GM19455 (cell line): Measurements from ENCODE around the gene CLCN4.

Source experiments
- ATAC-seq: cut with Tn5 transposase; IDR thresholded peaks from one replicate; pipeline ENCODE4 v1.9.1; 2021; ENCODE audit not compliant: unreplicated experiment

Gene CLCN4

DNA sequence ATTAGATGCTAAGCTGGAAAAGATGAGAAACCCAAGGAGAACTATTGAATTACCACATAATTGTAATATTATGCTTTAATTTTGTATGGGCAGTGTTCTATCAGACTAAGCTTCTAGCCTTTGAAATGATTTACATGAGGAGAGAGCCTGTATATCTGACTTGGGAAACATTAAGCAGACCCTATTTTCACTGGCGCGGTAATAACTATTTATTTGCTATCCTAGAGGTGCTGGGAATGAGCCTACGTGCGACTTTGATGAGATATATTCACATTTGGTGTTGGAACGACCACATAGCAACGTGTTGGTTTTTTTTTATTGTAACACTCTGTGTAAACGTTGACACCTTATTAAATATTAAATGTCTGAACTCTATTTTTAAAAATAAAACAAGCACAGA is 80.5 kb downstream of the CLCN4 start:
- no peak for ATAC-seq

DNA sequence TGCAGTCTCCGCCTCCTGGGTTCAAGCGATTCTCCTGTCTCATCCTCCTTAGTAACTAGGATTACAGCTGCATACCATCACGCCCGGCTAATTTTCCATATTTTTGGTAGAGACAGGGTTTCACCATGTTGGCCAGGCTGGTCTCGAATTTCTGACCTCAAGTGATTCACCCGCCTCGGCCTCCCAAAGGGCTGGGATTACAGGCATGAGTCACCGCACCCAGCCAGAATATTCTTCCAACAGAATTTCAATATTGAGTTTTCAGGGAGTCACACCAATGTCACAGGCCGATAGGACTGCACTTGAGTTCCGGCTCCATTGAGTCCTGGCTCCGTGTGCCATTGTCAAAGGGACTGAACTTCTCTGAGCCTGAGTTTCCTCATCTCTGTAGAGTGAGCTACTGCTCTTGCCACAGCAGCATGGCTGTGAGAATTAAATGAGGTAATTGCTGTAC is 82.9 kb downstream of the CLCN4 start:
- no peak for ATAC-seq

GRCh38 chrX:10240918-10241317 is 84.1 kb downstream of the CLCN4 start:
- no peak for ATAC-seq

- ATAC-seq: no peak
Measured at GRCh38 chrX:10242026-10242425, 85.3 kb downstream of the CLCN4 start.

DNA sequence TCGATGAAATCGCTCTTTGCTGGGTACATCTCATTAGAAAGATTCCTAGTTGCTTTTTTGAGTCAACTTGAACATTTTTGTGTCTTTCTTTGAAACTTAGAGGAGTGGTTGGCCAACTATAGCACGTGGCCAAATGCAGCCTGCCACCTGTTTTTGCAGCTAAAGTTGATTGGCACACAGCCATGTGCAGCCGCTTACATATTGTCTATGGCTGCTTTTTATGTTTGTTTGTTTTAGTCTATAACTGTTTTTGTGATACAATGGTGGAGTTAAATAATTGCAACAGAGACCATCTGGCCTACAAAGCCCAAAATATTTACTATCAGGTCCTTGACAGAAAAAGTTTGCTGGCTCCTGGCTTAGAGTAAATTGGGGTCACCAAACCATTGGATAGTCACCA is 86.3 kb downstream of the CLCN4 start:
- ATAC-seq: no peak

GRCh38 chrX:10244915-10245622 is 88.3 kb downstream of the CLCN4 start:
- ATAC-seq: no peak

GRCh38 chrX:10245886-10246285 is 89.1 kb downstream of the CLCN4 start:
- ATAC-seq: no peak

GRCh38 chrX:10246297-10246696 is 89.5 kb downstream of the CLCN4 start:
- no peak for ATAC-seq

DNA sequence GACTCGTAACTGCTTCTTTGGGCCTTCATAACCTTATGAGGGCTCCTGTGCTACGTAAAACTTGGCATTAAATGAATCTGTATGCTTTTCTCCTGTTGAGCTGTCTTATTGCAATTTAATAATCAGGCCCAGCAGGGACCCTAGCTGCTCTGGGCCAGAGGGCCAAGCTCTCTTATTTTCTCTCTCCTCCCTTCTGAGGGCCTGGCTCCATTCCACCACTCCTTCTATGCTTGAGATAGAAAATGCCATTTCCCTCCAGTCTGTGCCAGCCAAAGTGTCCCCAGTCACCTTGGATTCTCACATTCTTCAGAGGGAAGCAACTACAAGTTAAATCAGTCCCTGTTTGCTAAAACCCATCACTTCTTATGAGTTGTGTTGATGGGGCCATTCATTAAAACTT is 90.1 kb downstream of the CLCN4 start:
- no peak for ATAC-seq

DNA sequence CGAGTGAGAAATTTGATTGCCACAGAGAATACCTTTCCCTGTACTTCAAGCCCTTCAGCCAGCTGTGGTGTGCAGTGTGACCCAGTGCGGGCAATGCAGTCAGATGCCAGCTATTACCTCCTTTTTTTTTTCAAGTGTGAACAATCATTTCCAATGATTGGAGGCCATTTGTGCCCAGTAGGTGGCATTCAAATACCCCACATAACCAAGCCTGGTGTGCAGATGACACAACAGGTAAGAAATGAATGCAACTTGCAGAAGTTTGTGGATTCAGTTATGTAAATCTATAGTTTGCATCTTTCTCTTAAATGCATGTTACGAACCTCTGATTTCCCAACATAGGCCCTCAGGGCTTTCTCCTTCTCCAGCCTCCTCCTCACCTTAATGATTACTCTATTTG is 98.0 kb downstream of the CLCN4 start:
- no peak for ATAC-seq

GRCh38 chrX:10259716-10260115 is 102.9 kb downstream of the CLCN4 start:
- ATAC-seq: no peak

DNA sequence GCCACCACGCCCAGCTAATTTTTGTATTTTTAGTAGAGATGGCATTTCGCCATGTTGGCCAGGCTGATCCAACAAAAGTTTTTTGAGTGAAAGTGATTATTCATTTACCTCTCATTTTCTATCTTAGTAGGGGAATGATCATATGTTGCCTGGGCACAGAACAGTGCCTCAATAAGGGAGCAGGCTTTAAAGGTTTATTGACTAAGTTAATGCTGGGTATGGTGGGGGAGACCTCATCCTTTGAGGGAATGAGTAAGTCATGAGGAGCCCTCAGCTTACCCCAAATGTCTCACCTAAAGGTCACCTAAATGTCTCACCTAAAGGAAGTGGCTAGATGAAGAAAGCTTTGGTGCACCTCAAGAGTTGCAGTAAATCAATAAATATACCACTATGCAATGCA is 109.0 kb downstream of the CLCN4 start:
- ATAC-seq: no peak

GRCh38 chrX:10278716-10279115 is 121.9 kb downstream of the CLCN4 start:
- ATAC-seq: no peak

DNA sequence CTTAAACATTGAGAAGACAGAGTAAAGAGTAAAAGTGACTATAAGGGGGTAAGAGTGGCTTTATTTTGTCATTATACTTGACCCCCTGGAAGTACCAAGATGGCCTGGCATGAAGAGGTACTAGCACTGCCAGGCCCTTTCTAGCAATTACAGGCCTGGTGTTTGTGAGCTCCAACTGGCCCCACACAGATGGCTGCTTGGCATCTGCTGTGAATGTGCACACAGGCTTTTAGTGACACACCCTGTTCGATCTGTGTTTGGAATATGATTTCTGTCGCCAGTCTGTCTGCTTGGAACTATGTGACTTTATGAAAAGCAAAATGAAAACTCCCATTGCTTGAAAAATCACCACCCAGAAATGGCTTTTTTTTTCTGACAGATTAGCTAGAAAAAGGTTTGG is 123.3 kb downstream of the CLCN4 start:
- no peak for ATAC-seq

GRCh38 chrX:10282490-10282889 is 125.7 kb downstream of the CLCN4 start:
- ATAC-seq: no peak

GRCh38 chrX:10286195-10286594 is 129.4 kb downstream of the CLCN4 start:
- no peak for ATAC-seq
